Erythroblast (primary cell): ENCODE data around the gene ITPKA.

Experiments
- GATA1 ChIP-seq: IDR thresholded peaks from 2 replicates; pipeline ENCODE4 v1.6.1; 2011; ENCODE audit warnings: low read depth, mild to moderate bottlenecking, control low read depth, low read length, moderate library complexity
- POLR2A ChIP-seq: IDR thresholded peaks from 2 replicates; pipeline ENCODE4 v1.6.1; 2011; ENCODE audit warnings: mild to moderate bottlenecking, low read length

GRCh38 chr15:41474941-41475340 is 18.7 kb upstream of the ITPKA start:
- TF ChIP-seq POLR2A: no peak
- no peak for TF ChIP-seq GATA1
